Astrocyte of the spinal cord (primary cell): ENCODE data around the gene USP43.

ENCODE experiments used
- DNase-seq: peaks from one replicate; pipeline ENCODE4 v3.0.0; 2011; ENCODE audit warnings: low read depth, low spot score
- H3K4me3 ChIP-seq: 2 replicates; pipeline ENCODE4 v1.5.1; 2011; ENCODE audit warnings: low read depth, mild to moderate bottlenecking, low read length, moderate library complexity
- in situ Hi-C: cut with HindIII; loops from 2 replicates; pipeline ENCODE4 v1.10.0; 2017; ENCODE audit warnings: low sequenced_read_pairs
- TF ChIP-seq, protein P1 (sequence below): IDR thresholded peaks from 2 replicates; pipeline ENCODE4 v1.5.1; 2012; ENCODE audit warnings: low read depth, mild to moderate bottlenecking, low read length, inconsistent platforms

USP43 gene

DNA sequence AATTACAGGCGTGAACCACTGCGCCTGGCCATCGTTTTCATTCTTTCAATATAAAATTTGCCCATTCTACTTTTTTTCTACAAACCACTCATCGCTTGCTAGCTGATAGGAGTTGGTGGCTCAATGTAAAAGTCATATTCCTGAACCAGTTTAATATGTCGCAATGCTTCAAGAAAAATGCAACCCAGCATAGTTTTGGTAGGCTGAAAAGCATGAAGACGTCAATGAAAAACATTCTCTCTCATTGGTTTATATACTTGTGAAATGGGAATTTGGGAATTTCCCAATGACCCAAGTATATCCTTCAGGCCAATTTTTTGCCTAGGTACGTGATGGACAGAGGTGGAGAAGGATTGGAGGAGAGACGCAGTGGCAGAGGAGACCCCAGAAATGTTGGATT is 26.9 kb downstream of the USP43 start:
- in situ Hi-C loops: no loop called here
- TF ChIP-seq, protein P1, sequence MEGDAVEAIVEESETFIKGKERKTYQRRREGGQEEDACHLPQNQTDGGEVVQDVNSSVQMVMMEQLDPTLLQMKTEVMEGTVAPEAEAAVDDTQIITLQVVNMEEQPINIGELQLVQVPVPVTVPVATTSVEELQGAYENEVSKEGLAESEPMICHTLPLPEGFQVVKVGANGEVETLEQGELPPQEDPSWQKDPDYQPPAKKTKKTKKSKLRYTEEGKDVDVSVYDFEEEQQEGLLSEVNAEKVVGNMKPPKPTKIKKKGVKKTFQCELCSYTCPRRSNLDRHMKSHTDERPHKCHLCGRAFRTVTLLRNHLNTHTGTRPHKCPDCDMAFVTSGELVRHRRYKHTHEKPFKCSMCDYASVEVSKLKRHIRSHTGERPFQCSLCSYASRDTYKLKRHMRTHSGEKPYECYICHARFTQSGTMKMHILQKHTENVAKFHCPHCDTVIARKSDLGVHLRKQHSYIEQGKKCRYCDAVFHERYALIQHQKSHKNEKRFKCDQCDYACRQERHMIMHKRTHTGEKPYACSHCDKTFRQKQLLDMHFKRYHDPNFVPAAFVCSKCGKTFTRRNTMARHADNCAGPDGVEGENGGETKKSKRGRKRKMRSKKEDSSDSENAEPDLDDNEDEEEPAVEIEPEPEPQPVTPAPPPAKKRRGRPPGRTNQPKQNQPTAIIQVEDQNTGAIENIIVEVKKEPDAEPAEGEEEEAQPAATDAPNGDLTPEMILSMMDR: no peak
- H3K4me3 ChIP-seq: no peak overlapping the region
- no peak for DNase-seq

DNA sequence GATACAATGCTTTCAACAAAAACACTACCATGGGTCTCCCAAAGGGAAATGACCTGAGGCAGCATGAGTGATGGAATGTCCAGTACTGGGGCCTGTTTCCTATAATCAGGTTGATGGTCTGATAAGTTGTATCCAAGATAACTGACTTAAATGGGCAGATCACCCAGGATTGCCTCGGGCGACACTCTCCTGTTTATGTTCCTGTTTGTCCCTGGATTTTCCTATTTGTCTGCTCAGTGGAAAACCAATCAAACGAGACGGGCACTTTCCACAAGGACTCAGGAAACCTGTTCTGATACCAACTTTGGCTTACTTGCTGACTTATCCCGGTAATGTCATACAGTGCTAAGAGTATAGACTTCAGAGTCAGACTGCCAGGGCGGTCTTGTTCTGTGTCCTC is 27.4 kb downstream of the USP43 start:
- DNase-seq: no peak
- TF ChIP-seq, protein P1: no peak
- H3K4me3 ChIP-seq: no peak overlapping the region
- in situ Hi-C loops: no loop called here

DNA sequence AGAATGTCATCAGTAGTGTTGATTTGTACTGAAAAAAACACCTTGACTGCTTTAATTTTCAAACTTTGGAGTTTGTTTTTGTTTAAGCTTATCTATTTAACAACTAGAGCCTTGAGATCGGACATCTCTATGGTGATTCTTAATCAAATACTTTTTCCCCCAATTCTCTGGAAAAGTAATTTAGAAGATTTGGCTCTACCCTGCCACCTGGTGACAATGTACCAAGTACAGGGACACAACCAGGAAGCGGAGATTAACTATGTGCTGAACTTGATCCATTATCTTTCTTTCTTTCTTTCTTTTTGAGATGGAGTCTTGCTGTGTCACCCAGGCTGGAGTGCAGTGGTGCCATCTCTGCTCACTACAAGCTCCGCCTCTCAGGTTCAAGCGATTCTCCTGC is 30.8 kb downstream of the USP43 start:
- in situ Hi-C loops: no loop called here
- no peak overlapping the region for H3K4me3 ChIP-seq
- TF ChIP-seq, protein P1: peak; percentile 27
- DNase-seq: no peak

DNA sequence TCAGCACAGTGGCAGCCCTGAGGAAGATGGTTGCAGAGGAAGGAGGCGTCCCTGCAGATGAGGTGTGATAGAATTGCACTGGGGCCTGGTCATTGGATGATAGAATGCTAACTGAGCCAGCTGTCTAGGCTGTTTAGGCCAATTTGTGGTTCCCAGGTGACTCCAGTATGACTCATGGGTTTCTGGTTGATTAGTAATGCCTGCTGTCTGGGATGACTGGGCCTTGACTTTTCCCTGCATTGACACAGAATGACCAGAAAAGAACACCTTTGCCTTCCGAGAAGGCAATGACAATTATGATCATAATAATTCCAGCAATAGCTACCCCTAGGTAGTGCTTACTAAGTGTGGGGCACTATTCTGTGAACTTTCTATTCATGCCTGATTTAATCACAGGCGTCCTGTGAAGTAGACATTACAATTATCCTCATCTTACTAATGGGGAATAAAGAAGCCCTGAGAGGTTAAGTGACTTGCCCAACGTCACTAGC is 31.5 kb downstream of the USP43 start:
- peak; percentile 90 for DNase-seq
- TF ChIP-seq, protein P1: no peak
- H3K4me3 ChIP-seq: no peak overlapping the region
- in situ Hi-C loops: no loop called here

DNA sequence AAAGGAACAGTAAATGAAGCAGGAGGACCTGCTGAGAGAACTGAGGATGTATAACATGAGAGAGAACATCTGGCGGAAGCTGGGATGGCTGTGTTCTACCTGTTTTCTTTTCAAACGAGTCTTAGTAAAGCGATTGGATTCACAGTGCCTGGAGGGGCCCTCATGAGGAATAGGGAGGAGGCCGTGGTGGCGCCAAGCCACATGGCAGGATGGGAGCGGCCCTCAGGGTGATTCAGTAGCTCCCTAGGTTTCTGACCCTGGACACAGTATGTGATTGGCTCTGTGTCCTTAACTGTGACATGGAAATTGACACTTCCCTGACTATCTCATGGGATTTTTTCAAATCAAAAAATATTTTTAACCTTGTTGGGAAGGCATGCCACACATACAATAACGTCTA is 32.1 kb downstream of the USP43 start:
- TF ChIP-seq, protein P1: no peak
- H3K4me3 ChIP-seq: no peak overlapping the region
- no peak for DNase-seq
- in situ Hi-C loops: no loop called here

DNA sequence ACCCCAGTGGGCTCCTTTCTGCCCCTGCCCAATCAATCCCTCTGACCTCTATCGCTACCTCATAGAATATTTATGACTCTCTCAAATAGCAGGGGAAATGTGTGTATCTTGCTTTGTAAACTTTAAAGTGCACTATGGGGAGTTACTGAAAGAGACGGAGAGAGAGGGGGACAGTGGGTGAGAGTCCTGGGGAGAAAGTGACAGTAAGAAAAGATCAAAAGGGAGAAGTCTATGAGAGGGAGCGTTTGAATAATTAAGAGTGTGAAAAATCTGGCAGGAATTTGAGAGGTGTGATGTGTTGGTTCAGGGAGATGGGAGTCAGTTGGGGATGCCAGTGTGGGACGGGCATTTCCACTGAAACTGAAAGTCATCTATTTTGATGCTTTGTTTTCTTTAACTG is 32.6 kb downstream of the USP43 start:
- TF ChIP-seq, protein P1: no peak
- in situ Hi-C loops: no loop called here
- DNase-seq: no peak
- no peak overlapping the region for H3K4me3 ChIP-seq
